ENCODE results near the gene P2RX6.
"Not testable (repeated sequence)": the region's sequence is repeated elsewhere in the genome, so short reads cannot be mapped to it uniquely, and the experiment has no call there.

P2RX6 gene

DNA sequence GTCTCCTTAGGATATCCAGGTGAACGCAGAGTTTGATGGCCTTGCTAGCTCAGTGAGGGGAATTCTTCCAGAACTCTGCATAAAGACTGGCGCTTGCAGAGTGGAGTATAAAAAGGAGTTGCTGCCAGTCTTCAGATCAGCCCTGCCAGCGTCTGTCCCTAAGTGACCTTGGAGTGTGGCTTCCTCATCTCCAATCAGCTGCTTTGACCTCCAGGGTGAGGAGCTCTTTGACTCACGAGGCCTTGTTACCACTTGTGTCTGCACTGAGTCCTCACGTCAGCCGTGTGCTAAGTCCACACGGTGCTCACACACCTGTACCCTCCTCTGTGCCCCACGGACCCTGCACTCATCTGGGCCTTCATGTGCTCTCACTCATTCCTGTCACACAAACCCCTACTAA, 45.4 kb downstream of the P2RX6 start:
- not testable (repeated sequence) for DNase-seq

DNA sequence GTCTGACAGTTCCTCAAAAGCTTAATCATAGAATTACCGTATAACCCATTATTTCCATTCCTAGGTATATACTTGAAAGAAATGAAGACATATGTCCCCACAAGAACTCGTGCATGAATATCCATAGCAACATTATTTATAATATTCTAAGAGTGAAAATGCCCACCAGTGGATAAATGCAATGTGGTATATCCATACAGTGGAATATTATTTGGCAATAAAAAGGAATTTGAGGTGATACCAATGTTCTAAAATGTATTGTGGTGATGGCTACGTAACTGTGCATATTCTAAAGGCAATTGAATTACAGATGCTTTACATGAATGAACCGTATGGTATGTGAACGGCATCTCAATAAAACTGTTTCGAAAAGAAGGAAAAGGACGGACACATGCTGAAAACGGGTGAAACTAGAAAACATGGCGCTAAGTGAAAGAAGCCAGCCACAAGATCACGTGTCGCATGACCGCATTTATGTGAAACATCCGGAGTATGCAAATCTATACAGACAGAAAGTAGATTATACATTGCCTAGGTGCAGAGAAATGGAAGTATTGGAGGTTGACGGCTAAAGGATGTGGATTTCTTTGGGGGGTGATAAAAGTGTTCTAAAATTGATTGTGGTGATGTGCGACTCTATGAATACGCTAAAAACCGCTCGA, 46.8 kb downstream of the P2RX6 start:
- DNase-seq: not testable (repeated sequence)

GRCh38 chr22:21064425-21064824, 49.5 kb downstream of the P2RX6 start:
- DNase-seq: not testable (repeated sequence)

DNA sequence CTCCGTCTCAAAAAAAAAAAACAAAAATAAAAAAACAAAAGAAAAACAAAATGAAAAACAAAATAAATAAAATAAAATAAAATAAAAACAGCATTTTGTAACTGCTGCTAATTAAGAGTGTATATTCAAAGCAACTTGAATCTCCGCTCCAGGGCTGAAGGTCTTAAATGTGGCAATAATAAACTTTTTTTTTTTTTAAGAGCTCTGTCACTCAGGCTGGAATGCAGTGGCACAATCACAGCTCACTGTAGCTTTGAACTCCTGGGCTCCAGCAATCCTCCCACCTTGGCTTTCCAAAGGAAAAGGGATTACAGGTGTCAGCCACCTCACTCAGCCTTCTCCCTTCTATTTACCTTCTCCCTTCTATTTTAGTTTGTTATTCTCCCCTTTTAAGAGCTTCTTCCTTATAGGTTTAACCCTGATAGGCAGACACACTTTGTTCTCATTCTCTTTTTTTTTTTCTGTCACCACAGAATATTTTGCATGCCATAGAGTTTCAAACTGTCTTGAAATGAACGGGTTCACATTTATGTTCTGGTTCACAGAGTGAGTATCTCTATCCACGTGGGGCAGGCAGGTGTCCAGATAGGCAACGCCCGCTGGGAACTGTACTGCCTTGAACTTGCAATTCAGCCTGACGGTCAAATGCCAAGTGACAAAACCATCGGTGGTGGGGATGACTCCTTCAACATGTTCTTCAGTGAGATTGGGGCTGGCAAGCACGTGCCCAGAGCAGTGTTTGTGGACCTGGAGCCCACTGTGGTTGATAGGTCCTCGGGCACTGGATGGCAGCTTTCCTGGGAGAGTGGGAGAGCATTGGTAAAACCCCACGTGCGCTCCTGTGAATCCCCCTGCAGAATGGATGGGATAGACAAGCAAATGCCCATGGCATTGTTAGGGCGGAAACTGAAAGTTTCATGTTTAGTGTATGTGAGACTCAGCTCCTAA, 50.2 kb downstream of the P2RX6 start:
- DNase-seq: no peak

DNA sequence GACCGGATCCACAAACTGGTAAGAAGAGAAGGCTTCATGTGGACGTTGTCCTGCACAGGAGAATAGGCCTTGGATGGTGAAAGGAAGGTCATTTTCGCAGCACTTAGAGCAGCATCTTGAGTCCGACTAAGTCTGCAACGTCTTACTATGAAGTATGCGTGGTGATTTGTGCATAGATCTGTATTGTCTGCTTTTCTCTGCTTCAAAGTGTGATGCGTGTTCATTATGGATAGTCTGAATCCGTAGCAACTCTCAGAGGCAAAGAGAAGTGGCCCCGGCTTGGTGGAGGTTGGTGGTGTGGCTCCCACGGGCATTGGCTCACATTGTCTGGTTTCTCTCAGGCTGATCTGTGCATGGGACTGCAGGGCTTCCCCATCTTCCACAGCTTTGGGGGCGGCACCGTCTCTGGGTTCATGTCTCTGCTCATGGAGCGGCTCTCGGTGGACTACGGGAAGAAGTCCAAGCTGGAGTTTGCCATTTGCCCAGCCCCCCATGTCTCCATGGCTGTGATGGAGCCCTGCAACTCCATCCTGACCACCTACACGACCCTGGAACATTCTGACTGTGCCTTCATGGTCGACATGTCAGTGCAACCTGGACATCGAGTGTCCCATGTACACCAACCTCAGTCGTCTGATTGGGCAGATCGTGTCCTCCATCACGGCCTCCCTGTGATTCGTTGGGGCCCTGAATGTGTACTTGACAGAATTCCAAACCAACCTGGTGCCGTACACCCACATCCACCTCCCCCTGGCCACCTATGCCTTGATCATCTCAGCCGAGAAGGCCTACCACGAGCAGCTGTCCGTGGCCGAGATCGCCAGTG, 52.3 kb downstream of the P2RX6 start:
- DNase-seq: no peak

GRCh38 chr22:21067901-21068680, 53.1 kb downstream of the P2RX6 start:
- no peak for DNase-seq

DNA sequence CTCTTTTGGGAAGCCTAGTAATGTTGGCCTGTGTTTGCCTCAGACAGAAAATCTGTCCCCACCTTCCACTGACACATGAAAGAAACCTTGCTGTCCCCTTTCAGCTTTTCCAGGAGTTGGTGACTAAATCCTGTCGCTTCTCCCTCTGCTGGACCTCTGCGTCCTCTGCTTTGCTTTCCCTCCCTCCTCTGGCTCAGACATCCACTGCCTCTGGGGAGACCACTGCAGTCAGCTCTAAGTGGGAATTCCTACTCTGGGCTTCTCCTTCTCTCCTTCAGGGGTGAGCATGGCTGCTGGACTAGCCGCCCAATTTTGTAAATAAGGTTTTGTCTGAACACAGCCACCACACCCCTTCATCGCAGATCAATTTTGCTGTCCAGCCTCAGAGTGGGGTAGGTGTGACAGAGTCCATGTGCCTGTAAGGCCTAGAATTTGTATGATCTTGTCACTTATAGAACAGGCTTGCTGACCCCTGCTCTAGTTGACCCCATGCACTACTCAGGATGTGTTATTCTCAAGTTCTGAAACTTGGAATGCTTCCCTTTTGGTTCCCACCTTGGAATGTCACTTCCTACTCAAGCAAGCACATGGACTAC, 53.8 kb downstream of the P2RX6 start:
- DNase-seq: no peak

- DNase-seq: no peak
These were observed 54.4 kb downstream of the P2RX6 start for GRCh38 chr22:21069375-21069774.

DNA sequence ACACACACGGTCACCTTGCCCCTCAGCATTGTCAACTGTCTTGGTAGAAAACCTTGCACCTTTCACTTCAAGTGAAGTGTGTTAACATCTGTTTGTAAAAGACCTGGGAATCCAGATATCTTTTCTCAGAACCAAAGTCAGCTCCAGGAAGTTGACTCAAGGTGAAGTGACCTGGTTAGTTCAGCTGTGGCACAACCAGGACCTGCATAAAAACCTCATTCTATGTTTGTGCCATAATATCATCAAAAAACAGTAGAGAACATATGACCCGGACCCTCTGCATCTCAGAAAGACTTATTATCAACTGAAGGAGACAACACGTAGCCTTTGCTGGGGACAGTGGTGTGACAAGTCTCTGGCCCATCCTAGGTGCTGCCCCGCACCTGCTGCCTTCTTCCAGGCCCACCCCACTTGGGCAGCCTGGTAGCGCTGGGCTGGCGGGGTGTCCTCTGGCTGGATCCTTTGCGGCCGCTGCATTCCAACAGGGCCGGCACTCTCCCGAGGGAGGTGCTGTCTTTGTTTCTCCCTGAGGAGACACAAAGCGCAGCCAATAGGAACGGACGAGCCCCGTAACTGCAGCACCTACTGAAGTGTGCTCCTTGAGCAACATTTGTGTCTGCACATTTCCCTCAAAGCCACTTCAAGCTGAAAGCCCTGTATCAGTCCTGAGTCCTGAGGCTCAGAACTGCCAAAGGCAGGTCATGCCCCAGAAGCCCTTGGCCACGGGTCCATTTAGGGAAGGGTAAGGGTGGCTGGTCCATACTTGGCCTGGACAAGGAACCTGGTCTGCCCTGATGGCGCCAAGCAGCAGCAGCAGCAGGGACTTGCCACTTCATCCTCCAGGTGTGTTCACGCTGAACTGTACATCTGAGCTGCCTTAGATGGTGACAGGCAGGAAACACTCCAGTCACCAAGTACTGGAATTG, 56.0 kb downstream of the P2RX6 start:
- DNase-seq: no peak

- DNase-seq: not testable (repeated sequence)
These were observed 56.8 kb downstream of the P2RX6 start for GRCh38 chr22:21071796-21072195.

- no peak for DNase-seq
These were observed 58.1 kb downstream of the P2RX6 start for GRCh38 chr22:21073023-21073422.

- DNase-seq: no peak
These were observed 58.5 kb downstream of the P2RX6 start for GRCh38 chr22:21073482-21073881.

DNA sequence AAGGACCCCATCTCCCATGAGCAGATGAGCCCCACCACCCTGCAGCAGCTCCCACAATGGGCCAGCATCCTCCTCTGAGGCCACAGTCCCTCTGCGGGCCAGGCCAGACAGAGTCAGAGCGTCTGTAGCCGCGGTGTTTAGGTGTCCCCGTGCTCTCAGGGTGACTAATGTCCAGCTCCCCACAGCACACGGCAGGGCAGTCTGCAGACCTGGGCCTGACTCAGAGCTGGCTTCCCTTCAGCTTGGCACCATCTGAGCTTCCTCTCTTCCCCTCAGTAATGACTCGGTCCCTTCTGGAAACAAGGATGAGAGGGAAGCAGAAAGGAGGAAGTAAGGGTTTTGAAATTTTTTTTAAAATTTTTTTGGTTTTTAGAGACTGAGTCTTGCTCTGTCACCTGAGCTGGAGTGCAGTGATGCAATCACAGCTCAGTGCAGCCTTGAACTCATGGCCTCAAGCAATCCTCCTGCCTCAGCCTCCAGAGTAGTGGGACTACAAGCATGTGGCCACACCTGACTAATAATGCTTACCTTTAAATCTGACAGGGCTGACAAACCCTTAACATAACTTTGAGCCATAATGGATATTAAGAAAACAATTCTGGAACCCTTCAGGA, 59.2 kb downstream of the P2RX6 start:
- DNase-seq: no peak

DNA sequence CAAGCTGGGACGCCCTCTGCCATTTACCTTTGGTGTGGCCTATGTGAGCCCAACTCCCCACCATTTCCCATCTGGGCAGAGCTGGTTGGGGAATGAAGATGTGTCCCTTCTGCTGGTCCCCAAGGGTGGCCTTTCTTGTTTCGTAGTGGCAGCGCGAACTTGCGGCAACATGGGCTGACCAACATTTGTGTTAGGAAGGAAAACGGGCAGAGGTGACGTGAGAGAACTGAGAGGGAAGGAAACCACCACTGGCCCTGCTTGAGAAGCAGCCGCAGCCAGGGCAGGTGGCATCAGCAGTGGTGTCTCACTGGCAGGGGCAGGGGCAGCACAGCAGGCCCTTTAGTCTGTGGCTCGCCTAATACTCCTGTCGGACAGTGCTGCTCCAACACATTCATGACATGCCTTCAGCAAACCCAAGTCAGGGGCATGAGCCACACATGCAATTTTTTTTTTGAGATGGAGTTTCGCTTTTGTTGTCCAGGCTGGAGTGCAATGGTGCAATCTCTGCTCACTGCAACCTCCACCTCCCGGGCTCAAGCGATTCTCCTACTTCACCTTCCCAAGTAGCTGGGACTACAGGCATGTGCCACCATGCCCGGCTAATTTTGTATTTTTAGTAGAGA, 60.7 kb downstream of the P2RX6 start:
- no peak for DNase-seq

DNA sequence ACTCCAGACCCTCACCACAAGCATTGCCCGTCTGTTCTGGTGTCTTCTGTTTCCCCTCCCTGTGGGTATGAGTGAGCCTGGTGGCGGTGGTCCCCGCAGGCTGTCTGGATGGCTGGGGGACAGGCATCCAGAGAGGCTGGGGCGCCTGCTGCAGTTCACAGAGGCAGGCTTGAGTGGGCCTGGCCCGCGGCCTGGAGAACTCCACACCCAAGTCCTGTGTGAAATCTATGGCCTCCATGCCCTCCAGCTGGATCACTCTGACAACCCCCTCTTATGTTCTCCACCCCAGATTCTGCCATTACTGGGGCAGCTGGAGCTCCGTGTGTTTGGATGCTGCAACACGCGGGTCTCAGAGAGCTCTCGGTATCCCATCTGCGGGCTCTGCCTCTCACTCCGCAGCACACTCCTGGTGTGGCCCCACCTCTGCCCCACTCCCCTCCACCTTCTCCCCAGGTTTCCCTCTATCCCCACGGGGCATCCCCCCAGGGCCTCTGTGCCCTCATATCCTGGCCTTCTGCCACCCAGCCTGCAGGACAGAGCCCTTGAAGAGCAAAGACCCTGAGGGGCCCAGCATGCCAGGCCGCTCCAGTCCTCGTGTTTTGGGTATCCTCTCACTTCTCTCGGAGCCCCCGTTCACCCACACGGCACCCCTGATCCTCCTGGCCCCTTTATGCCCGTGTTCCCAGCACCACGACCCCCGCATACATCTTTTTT, 62.1 kb downstream of the P2RX6 start:
- no peak for DNase-seq
